MM.1S (cell line): ENCODE results near the gene MGAT2.
A peak's percentile ranks its signal among the peaks of the same experiment; 100 is the strongest.
"Not testable (repeated sequence)": the region's sequence is repeated elsewhere in the genome, so short reads cannot be mapped to it uniquely, and the experiment has no call there.

Source experiments
- DNase-seq: peaks from one replicate; pipeline ENCODE4 v3.0.0-alpha.2; 2015
- H2AFZ ChIP-seq: fragments of 300-600 bp; sonication (generic); 2 replicates; pipeline ENCODE4 v1.6.0; 2016; ENCODE audit warnings: antibody characterized with exemption, low read length
- H3F3A ChIP-seq: fragments of 300-600 bp; sonication (generic); 2 replicates; pipeline ENCODE4 v1.6.1; 2016; ENCODE audit warnings: mild to moderate bottlenecking, antibody characterized with exemption, low read length, moderate library complexity, mixed read lengths; ENCODE audit not compliant: insufficient read depth
- H3K27ac ChIP-seq: fragments of 300-600 bp; sonication (generic); 2 replicates; pipeline ENCODE4 v1.5.1; 2016; ENCODE audit warnings: mild to moderate bottlenecking, low read length
- H3K27me3 ChIP-seq: fragments of 300-600 bp; sonication (generic); replicated peaks from 2 replicates; pipeline ENCODE4 v1.6.0; 2016; ENCODE audit warnings: low read length; ENCODE audit not compliant: insufficient read depth
- H3K36me3 ChIP-seq: fragments of 300-600 bp; sonication (generic); replicated peaks from 2 replicates; pipeline ENCODE4 v1.6.1; 2016; ENCODE audit warnings: mild to moderate bottlenecking, low read length, mixed read lengths; ENCODE audit not compliant: insufficient read depth
- H3K4me1 ChIP-seq: fragments of 300-600 bp; sonication (generic); 2 replicates; pipeline ENCODE4 v1.6.1; 2016; ENCODE audit warnings: low read length, mixed read lengths
- H3K4me2 ChIP-seq: fragments of 300-600 bp; sonication (generic); 2 replicates; pipeline ENCODE4 v1.6.0; 2016; ENCODE audit warnings: low read depth, low read length
- H3K4me3 ChIP-seq: fragments of 300-600 bp; sonication (generic); 2 replicates; pipeline ENCODE4 v1.5.1; 2016; ENCODE audit warnings: low read length, mixed read lengths
- H3K79me2 ChIP-seq: fragments of 300-600 bp; sonication (generic); 2 replicates; pipeline ENCODE4 v1.6.1; 2016; ENCODE audit warnings: mixed run types, low read length, mixed read lengths
- H3K9ac ChIP-seq: fragments of 300-600 bp; sonication (generic); 2 replicates; pipeline ENCODE4 v1.6.1; 2016; ENCODE audit warnings: low read length, mixed read lengths
- H3K9me2 ChIP-seq: fragments of 300-600 bp; sonication (generic); replicated peaks from 2 replicates; pipeline ENCODE4 v1.6.1; 2016; ENCODE audit warnings: mild to moderate bottlenecking, low read length, mixed read lengths; ENCODE audit not compliant: insufficient read depth
- H3K9me3 ChIP-seq: fragments of 300-600 bp; sonication (generic); replicated peaks from 2 replicates; pipeline ENCODE4 v1.6.1; 2016; ENCODE audit warnings: mild to moderate bottlenecking, low read length, mixed read lengths; ENCODE audit not compliant: insufficient read depth
- H4K20me1 ChIP-seq: fragments of 300-600 bp; sonication (generic); 2 replicates; pipeline ENCODE4 v1.6.1; 2016; ENCODE audit warnings: mild to moderate bottlenecking, low read length, moderate library complexity, mixed read lengths; ENCODE audit not compliant: insufficient read depth
- EZH2 ChIP-seq: fragments of 300-600 bp; sonication (generic); optimal IDR thresholded peaks from 2 replicates; pipeline ENCODE3; 2017; ENCODE audit warnings: low read depth, mild to moderate bottlenecking, antibody characterized with exemption, low read length, mixed read lengths
- EZH2phosphoT487 ChIP-seq: fragments of 300-600 bp; sonication (generic); IDR thresholded peaks from 2 replicates; pipeline ENCODE4 v1.6.1; 2018; ENCODE audit warnings: antibody characterized with exemption, low read length
- TF ChIP-seq, protein P1 (sequence below): fragments of 300-600 bp; sonication (generic); IDR thresholded peaks from 2 replicates; pipeline ENCODE4 v1.5.1; 2016; ENCODE audit warnings: antibody characterized with exemption, low read length, mixed read lengths

Gene MGAT2

DNA sequence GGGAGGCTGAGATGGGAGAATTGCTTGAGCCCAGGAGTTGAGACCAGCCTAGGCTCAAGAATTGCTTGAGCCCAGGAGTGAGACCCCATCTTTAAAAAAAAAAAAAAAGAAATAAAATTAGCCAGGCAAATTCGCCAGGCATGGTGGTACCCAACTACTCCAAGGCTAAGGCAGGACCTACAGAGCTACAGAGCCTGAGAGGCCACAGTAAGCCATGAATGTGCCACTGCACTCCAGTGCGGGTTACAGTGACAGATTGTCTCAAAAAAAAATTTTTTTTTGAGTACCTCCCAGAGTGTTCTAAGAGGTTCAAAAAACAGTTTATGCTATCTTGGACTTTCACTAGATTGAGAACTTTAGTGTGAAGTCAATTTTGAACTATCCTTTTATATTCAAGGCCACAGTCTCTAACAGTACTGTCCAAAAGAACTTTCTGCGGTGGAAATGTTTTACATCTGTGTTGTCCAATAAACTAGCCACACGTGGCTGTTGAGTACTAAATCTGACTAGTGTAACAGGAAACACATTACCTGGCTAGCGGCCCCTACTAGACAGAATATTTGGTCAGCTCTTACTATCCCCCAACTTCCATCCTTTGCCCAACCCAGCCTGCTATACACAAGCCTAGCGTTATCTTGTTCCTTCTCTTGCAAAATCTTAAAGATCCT lies 2.6 kb upstream of the MGAT2 start:
- TF ChIP-seq EZH2 (no peak), EZH2phosphoT487 (no peak)
- TF ChIP-seq, protein P1, sequence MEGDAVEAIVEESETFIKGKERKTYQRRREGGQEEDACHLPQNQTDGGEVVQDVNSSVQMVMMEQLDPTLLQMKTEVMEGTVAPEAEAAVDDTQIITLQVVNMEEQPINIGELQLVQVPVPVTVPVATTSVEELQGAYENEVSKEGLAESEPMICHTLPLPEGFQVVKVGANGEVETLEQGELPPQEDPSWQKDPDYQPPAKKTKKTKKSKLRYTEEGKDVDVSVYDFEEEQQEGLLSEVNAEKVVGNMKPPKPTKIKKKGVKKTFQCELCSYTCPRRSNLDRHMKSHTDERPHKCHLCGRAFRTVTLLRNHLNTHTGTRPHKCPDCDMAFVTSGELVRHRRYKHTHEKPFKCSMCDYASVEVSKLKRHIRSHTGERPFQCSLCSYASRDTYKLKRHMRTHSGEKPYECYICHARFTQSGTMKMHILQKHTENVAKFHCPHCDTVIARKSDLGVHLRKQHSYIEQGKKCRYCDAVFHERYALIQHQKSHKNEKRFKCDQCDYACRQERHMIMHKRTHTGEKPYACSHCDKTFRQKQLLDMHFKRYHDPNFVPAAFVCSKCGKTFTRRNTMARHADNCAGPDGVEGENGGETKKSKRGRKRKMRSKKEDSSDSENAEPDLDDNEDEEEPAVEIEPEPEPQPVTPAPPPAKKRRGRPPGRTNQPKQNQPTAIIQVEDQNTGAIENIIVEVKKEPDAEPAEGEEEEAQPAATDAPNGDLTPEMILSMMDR, result no peak
- H3F3A ChIP-seq, result 0 out of 2 replicates have a peak, but pooled peaks cover 5% of the 10 kb centered on the region

GRCh38 chr14:49619273-49619672 lies 1.3 kb upstream of the MGAT2 start:
- not testable (repeated sequence) for H3K4me1 ChIP-seq, H3K27me3 ChIP-seq, DNase-seq, H2AFZ ChIP-seq, H3K9me3 ChIP-seq, H3K9me2 ChIP-seq, H3K27ac ChIP-seq, H3F3A ChIP-seq, H4K20me1 ChIP-seq, H3K36me3 ChIP-seq
- Histone ChIP-seq H3K4me2 (peak overlapping the region; percentile 54), H3K79me2 (peaks cover 56% of the 10 kb centered on the region), H3K9ac (peak overlapping the region; percentile 95; the same call in 1 of the 2 replicates), H3K4me3 (peak overlapping the region; percentile 81)

More for the DNA sequence above, 2.6 kb upstream of the MGAT2 start:
- H3K36me3 ChIP-seq, result no peaks in the 10 kb centered on the region
- no peaks in the 10 kb centered on the region for H3K27me3 ChIP-seq
- H4K20me1 ChIP-seq, result no peaks in the 10 kb centered on the region
- H3K79me2 ChIP-seq, result peaks cover 49% of the 10 kb centered on the region
- no peaks in the 10 kb centered on the region for H3K4me1 ChIP-seq
- H3K4me2 ChIP-seq, result no peak overlapping the region
- H3K4me3 ChIP-seq, result no peak overlapping the region
- DNase-seq, result no peak
- no peaks in the 10 kb centered on the region for H3K9me2 ChIP-seq
- H3K9me3 ChIP-seq, result no peaks in the 10 kb centered on the region
- H3K9ac ChIP-seq, result no peak overlapping the region
- H2AFZ ChIP-seq, result no peak overlapping the region
- H3K27ac ChIP-seq, result no peak overlapping the region

DNA sequence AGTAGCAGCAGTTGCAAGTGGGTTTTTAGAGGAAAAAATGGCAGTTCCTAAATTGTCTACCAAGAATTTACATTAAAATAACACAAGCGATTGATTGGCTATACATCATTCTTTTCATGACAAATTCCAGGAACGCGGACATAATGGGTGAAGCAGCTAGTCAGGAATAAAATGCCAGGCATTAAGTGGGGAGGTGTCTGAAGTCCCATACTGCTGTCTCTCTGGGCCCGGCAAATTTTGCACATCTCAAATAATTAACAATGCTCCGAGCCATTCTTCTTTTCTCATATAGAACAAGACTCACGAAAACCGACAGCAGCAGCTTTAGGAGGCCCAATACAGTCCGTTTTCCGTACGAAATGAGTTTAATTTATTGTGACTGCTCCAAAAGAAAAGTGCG lies 869 bp upstream of the MGAT2 start:
- H3K4me2 ChIP-seq, result peak overlapping the region; percentile 54
- H3K79me2 ChIP-seq, result peaks cover 56% of the 10 kb centered on the region
- H3K4me1 ChIP-seq, result no peaks in the 10 kb centered on the region
- no peak for TF ChIP-seq EZH2phosphoT487
- TF ChIP-seq EZH2, result no peak
- TF ChIP-seq, protein P1, result no peak
- H3K9ac ChIP-seq, result peak overlapping the region; percentile 95
- peak overlapping the region; percentile 81 for H3K4me3 ChIP-seq
- H3F3A ChIP-seq, result peaks cover 11% of the 10 kb centered on the region
- no peaks in the 10 kb centered on the region for H3K9me3 ChIP-seq
- H3K36me3 ChIP-seq, result no peaks in the 10 kb centered on the region
- no peaks in the 10 kb centered on the region for H4K20me1 ChIP-seq
- peak overlapping the region; percentile 98; the same call in 1 of the 2 replicates for H3K27ac ChIP-seq
- H3K9me2 ChIP-seq, result no peaks in the 10 kb centered on the region
- DNase-seq, result no peak
- no peak overlapping the region for H2AFZ ChIP-seq
- no peaks in the 10 kb centered on the region for H3K27me3 ChIP-seq
